Activated CD8-positive, alpha-beta T cell treated with anti-CD3 and anti-CD28 coated beads for 36 hours (primary cell): ENCODE measurements around the gene CYBA. TPM values are rescaled to one million over a fixed set of nuclear protein-coding genes. Genes with fewer than 3 reads are reported as not detected.

ENCODE experiments used
- ATAC-seq: fragments of 200-7000 bp; cut with Tn5 transposase; one replicate; pipeline ENCODE4 v1.10.0; 2021; ENCODE audit warnings: mild to moderate bottlenecking, moderate library complexity
- CTCF ChIA-PET: fragments of 350-600 bp; sonication (Branson Sonifier 250); formaldehyde crosslinking; loops from one replicate; lab custom pipeline; 2021; ENCODE audit warnings: antibody characterized with exemption; lab: Charles Lee
- POLR2A ChIA-PET: fragments of 350-600 bp; sonication (Branson Sonifier 250); formaldehyde crosslinking; loops from one replicate; lab custom pipeline; 2021; ENCODE audit warnings: antibody characterized with exemption; lab: Charles Lee
- DNase-seq: peaks from one replicate; pipeline ENCODE4 v3.0.0-alpha.2; 2020
- H3K27ac Mint-ChIP-seq: one replicate; pipeline ENCODE4 v1.8.0; 2021; ENCODE audit warnings: mild to moderate bottlenecking, mixed read lengths
- H3K27me3 Mint-ChIP-seq: one replicate; pipeline ENCODE4 v1.8.0; 2021; ENCODE audit warnings: mixed read lengths
- H3K36me3 Mint-ChIP-seq: one replicate; pipeline ENCODE4 v1.8.0; 2021; ENCODE audit warnings: low read depth, mixed read lengths
- H3K4me1 Mint-ChIP-seq: one replicate; pipeline ENCODE4 v1.8.0; 2021; ENCODE audit warnings: low read depth, mixed read lengths
- H3K4me3 Mint-ChIP-seq: one replicate; pipeline ENCODE4 v1.8.0; 2021; ENCODE audit warnings: mild to moderate bottlenecking, moderate library complexity, mixed read lengths
- H3K9me3 Mint-ChIP-seq: one replicate; pipeline ENCODE4 v1.8.0; 2021; ENCODE audit warnings: mixed read lengths
- CTCF ChIP-seq: fragments of 200-600 bp; IDR thresholded peaks from one replicate; pipeline ENCODE4 v1.8.0; 2022; ENCODE audit warnings: antibody characterized with exemption, mild to moderate bottlenecking
- intact Hi-C: fragments of 100-400 bp; cut with micrococcal nuclease; formaldehyde crosslinking; loops from one replicate; pipeline ENCODE4 v1.10.0; 2022
- total RNA-seq, 2 experiments: library from RNA; stranded (reverse); gene quantifications; one replicate each; pipeline ENCODE4 v1.2.3, GENCODE V29; 2021

CYBA gene
- total RNA-seq, 2 experiments from 2014 or later = 230 to 236 TPM

GRCh38 chr16:88684569-88685155, 33.8 kb upstream of the CYBA start:
- POLR2A ChIA-PET = interaction anchor here (1.0 to 5.7 kb wide), 4 partner anchors 19 to 47 kb away, joined by 3 to 61 read pairs (median 4); partner anchors contain the start of genes CTU2, MVD and RNF166
- no peak for DNase-seq

GRCh38 chr16:88681709-88682451, 31.0 kb upstream of the CYBA start:
- Mint-ChIP-seq H3K4me3 (peak overlapping the region; percentile 65), H3K27me3 (no peaks in the 10 kb centered on the region), H3K27ac (peak overlapping the region; percentile 95), H3K4me1 (peaks cover 35% of the 10 kb centered on the region), H3K9me3 (no peaks in the 10 kb centered on the region), H3K36me3 (peaks cover 2% of the 10 kb centered on the region)
- ChIA-PET CTCF (interaction anchor here (1.0 to 2.8 kb wide), 8 partner anchors 11 to 56 kb away, joined by 3 to 9 read pairs (median 6); partner anchors contain the start of gene MVD), POLR2A (interaction anchor here (0.7 to 1.8 kb wide), 9 partner anchors 9 to 50 kb away, joined by 3 to 9 read pairs (median 4); no protein-coding TSS in a partner anchor)
- no peak for TF ChIP-seq CTCF
- DNase-seq (peak; percentile 91), ATAC-seq (peak; percentile 69)
- intact Hi-C loops = no loop called here

More at GRCh38 chr16:88684569-88685155, 33.8 kb upstream of the CYBA start:
- H3K27ac Mint-ChIP-seq = no peak overlapping the region
- no peaks in the 10 kb centered on the region for H3K9me3 Mint-ChIP-seq
- H3K36me3 Mint-ChIP-seq = peaks cover 2% of the 10 kb centered on the region
- no peak for ATAC-seq
- CTCF ChIA-PET = interaction anchor here (0.8 to 2.4 kb wide), 12 partner anchors 10 to 1040 kb away, joined by 3 to 16 read pairs (median 4); partner anchors contain the start of gene IL17C
- intact Hi-C loops = no loop called here
- no peaks in the 10 kb centered on the region for H3K27me3 Mint-ChIP-seq
- peak overlapping the region; percentile 73 for H3K4me3 Mint-ChIP-seq
- H3K4me1 Mint-ChIP-seq = peaks cover 35% of the 10 kb centered on the region
- no peak for TF ChIP-seq CTCF

- intact Hi-C loops = no loop called here
- POLR2A ChIA-PET = interaction anchor here (1.0 to 1.8 kb wide), 8 partner anchors 9 to 33 kb away, joined by 3 to 9 read pairs (median 4); no protein-coding TSS in a partner anchor
- no peaks in the 10 kb centered on the region for H3K9me3 Mint-ChIP-seq
- peak overlapping the region; percentile 65 for H3K4me3 Mint-ChIP-seq
- H3K4me1 Mint-ChIP-seq = peaks cover 35% of the 10 kb centered on the region
- no peaks in the 10 kb centered on the region for H3K27me3 Mint-ChIP-seq
- peak overlapping the region; percentile 95 for H3K27ac Mint-ChIP-seq
- H3K36me3 Mint-ChIP-seq = peaks cover 2% of the 10 kb centered on the region
- peak; percentile 71 for TF ChIP-seq CTCF
- ATAC-seq (peak; percentile 32), DNase-seq (peak; percentile 73)
- CTCF ChIA-PET = interaction anchor here (1.0 to 2.8 kb wide), 9 partner anchors 9 to 56 kb away, joined by 3 to 9 read pairs (median 5); partner anchors contain the start of gene MVD
These were observed 30.3 kb upstream of the CYBA start for GRCh38 chr16:88681084-88681680.

- peak overlapping the region; percentile 95 for H3K27ac Mint-ChIP-seq
These were observed 29.8 kb upstream of the CYBA start for GRCh38 chr16:88680554-88681083.

More at GRCh38 chr16:88680554-88681083, 29.8 kb upstream of the CYBA start:
- no peaks in the 10 kb centered on the region for H3K9me3 Mint-ChIP-seq
- intact Hi-C loops = no loop called here
- peaks cover 2% of the 10 kb centered on the region for H3K36me3 Mint-ChIP-seq
- ChIA-PET POLR2A (interaction anchor here (1.0 to 1.8 kb wide), 5 partner anchors 8 to 22 kb away, joined by 3 to 9 read pairs (median 4); no protein-coding TSS in a partner anchor), CTCF (interaction anchor here (1.1 to 2.8 kb wide), 7 partner anchors 8 to 57 kb away, joined by 3 to 9 read pairs (median 6); partner anchors contain the start of gene MVD)
- peak overlapping the region; percentile 65 for H3K4me3 Mint-ChIP-seq
- ATAC-seq (no peak), DNase-seq (no peak)
- no peak for TF ChIP-seq CTCF
- peaks cover 35% of the 10 kb centered on the region for H3K4me1 Mint-ChIP-seq
- H3K27me3 Mint-ChIP-seq = no peaks in the 10 kb centered on the region
